ENCODE results near the gene MGRN1. TPM values are rescaled to one million over a fixed set of nuclear protein-coding genes. Genes with fewer than 3 reads are reported as not detected.

MGRN1 gene
- total and polyA plus RNA-seq, 2 experiments from 2014 or later, result 14.0 to 26.4 TPM

DNA sequence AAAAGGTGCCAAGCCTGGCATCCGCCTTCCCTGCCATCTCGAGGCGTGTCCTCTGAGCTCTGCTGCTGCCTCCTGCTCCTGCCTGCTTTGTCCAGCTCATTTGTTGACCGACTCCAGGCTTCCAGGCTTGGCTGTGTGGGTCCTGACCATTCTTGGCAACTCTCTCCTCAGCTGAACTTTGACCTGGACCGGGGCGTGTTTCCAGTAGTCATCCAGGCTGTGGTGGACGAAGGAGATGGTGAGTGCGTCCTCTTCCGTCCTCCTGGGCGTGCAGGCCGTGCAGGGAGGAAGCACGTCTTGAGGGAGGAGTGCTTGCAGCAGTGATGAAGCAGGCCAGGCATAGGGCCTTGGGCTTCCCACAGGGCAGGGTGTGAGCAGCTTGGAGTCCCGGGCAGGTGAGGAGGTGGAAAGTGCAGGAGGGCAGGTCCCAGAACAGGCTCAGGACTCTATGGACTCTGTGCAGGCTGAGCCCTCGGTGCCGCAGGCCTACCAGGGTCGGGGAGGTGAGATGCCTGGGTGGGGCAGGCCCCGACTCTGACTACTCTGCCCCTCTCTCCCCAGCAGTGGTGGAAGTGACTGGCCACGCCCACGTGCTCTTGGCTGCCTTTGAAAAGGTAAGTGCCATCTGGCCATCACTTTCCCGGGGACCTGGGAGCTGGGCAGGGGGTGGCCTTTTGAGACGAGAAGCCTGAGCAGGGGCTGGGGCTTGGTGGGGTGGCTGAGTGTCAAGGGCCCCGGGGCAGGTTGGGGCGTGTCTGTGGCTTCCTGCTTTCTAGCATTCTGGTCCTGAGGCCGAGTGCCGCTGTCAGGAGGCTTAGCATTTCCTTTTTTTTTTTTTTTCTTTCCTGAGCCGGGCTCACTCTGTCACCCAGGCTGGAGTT lies 40.2 kb downstream of the MGRN1 start:
- no peaks in the 10 kb centered on the region for H4K20me1 ChIP-seq (ENCODE audit: insufficient read depth)

DNA sequence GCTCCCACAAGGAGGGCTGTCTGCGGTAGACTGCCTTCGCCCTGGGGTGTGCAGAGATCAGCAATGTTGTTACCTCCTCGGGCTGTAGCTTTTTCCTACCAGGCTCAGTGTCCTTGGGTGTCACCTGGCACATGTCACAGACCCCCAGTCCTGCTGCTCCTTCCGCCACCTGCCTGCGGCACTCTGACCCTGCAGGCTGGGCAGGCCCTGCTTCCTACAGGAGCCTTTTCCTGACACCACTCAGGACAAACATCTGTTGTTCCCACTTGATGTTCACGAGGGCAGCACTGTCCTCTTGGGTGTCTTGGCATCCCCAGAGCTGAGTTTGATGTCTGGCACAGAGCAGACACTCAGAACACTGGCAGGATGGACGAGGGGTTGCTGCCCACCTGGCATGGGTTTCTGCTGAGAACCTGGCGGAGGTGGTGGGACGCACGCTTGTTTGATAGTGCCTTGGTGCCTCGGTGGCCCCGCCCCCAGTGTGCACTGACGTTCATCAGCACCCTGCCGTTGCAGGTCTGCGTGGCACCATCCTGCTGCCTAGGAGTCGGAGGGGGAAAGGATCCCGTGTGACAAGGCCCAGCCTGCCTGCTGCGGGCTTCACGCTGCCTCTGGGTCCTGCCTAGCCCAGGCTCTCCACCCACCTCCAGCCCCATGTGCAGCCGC lies 42.0 kb downstream of the MGRN1 start:
- Histone ChIP-seq H3K27ac (no peak overlapping the region), H3K9ac (no peak overlapping the region), H3K4me3 (no peak overlapping the region), H3K4me2 (ENCODE audit: unreplicated experiment) (no peak overlapping the region), H3K4me1 (ENCODE audit: insufficient read depth) (no peaks in the 10 kb centered on the region), H3K36me3 (ENCODE audit: low read depth) (peaks cover 21% of the 10 kb centered on the region), H3K9me3 (ENCODE audit: low read depth) (no peaks in the 10 kb centered on the region), H2AFZ (no peak overlapping the region), H4K20me1 (ENCODE audit: insufficient read depth) (no peaks in the 10 kb centered on the region), H3K79me2 (ENCODE audit: insufficient read depth) (peaks cover 14% of the 10 kb centered on the region), H3F3A (ENCODE audit: insufficient read depth) (no peaks in the 10 kb centered on the region), H3K27me3 (replicated peaks; ENCODE audit: insufficient read depth) (no peaks in the 10 kb centered on the region), H3K9me2 (ENCODE audit: insufficient read depth) (no peaks in the 10 kb centered on the region)
- no peak for DNase-seq
- no peak for TF ChIP-seq EZH2 (IDR thresholded peaks at IDR 0.05; ENCODE audit: insufficient read depth, poor library complexity, severe bottlenecking)
- no peak for TF ChIP-seq EZH2phosphoT487 (IDR thresholded peaks at IDR 0.05; ENCODE audit: insufficient read depth, low read depth)
- in situ Hi-C loops (cut with MboI), result no loop called here
- WGBS, 2 experiments (ENCODE audit: low coverage in 1 of 2, low lambda C conversion rate in 2 of 2, missing lambda C conversion rate in 2 of 2), result 89 to 90% methylated on average over 20 of the region's 20 CpGs

More for the DNA sequence above, 40.2 kb downstream of the MGRN1 start:
- no peak overlapping the region for H3K9ac ChIP-seq
- peaks cover 23% of the 10 kb centered on the region for H3K79me2 ChIP-seq (ENCODE audit: insufficient read depth)
- no peaks in the 10 kb centered on the region for H3K9me2 ChIP-seq (ENCODE audit: insufficient read depth)
- H3F3A ChIP-seq (ENCODE audit: insufficient read depth), result no peaks in the 10 kb centered on the region
- H3K27me3 ChIP-seq (replicated peaks; ENCODE audit: insufficient read depth), result no peaks in the 10 kb centered on the region
- H3K4me1 ChIP-seq (ENCODE audit: insufficient read depth), result no peaks in the 10 kb centered on the region
- peaks cover 17% of the 10 kb centered on the region for H3K36me3 ChIP-seq (ENCODE audit: low read depth)
- TF ChIP-seq EZH2 (IDR thresholded peaks at IDR 0.05; ENCODE audit: insufficient read depth, poor library complexity, severe bottlenecking) (no peak), EZH2phosphoT487 (IDR thresholded peaks at IDR 0.05; ENCODE audit: insufficient read depth, low read depth) (no peak)
- no peaks in the 10 kb centered on the region for H3K9me3 ChIP-seq (ENCODE audit: low read depth)
- no peak for DNase-seq
- no peak overlapping the region for H3K27ac ChIP-seq
- no peak overlapping the region for H3K4me2 ChIP-seq (ENCODE audit: unreplicated experiment)
- H2AFZ ChIP-seq, result no peak overlapping the region
- 83 to 87% methylated on average over 25 to 26 of the region's 26 CpGs for WGBS, 2 experiments (ENCODE audit: low coverage in 1 of 2, low lambda C conversion rate in 2 of 2, missing lambda C conversion rate in 2 of 2)
- H3K4me3 ChIP-seq, result no peak overlapping the region
- in situ Hi-C loops (cut with MboI), result no loop called here

DNA sequence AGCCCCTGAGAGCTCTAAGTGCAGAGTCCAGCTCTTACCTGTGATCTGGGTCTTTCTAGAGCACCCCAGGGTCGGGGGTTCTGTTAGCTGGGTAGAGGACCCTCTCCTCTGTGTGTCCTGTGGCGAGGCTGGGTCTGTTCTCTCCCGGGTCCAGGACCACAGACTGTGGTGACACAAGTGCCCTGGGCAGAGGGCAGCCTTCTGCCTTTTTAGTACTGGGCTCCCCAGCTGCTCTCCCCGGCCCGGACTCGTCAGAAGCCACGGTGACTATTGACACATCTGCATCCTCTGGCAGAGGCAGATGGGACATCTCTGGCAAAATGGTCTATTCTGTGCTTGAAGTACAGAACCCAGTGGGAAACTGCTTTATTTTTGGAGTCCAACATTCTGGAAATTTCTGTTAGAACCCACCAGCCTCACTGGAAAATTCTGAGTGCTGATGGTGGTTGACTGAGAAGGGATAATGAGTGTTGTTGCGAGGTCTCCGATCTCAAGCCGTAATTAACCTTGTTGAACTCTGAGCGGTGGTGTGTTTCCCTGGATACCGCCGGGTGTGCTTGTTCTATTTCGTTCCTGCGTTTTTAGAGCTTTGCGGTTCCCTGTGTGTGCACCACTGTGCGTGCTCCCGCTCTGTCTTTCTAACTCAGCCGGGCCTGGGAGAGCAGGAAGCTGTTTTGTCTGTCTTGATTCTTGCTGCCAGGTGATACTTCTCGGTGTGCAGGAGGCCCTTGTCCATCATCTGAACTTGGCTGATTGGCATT lies 42.8 kb downstream of the MGRN1 start:
- Histone ChIP-seq H3F3A (ENCODE audit: insufficient read depth) (no peaks in the 10 kb centered on the region), H3K4me1 (ENCODE audit: insufficient read depth) (no peaks in the 10 kb centered on the region), H4K20me1 (ENCODE audit: insufficient read depth) (no peaks in the 10 kb centered on the region), H2AFZ (no peak overlapping the region), H3K27ac (no peak overlapping the region), H3K9me2 (ENCODE audit: insufficient read depth) (no peaks in the 10 kb centered on the region), H3K79me2 (ENCODE audit: insufficient read depth) (peaks cover 13% of the 10 kb centered on the region; the same call in 1 of the 2 replicates), H3K4me3 (no peak overlapping the region), H3K4me2 (ENCODE audit: unreplicated experiment) (no peak overlapping the region), H3K36me3 (ENCODE audit: low read depth) (peaks cover 21% of the 10 kb centered on the region), H3K9me3 (ENCODE audit: low read depth) (no peaks in the 10 kb centered on the region), H3K9ac (no peak overlapping the region), H3K27me3 (replicated peaks; ENCODE audit: insufficient read depth) (no peaks in the 10 kb centered on the region)
- in situ Hi-C loops (cut with MboI), result no loop called here
- 94 to 95% methylated on average over 20 of the region's 20 CpGs for WGBS, 2 experiments (ENCODE audit: low coverage in 1 of 2, low lambda C conversion rate in 2 of 2, missing lambda C conversion rate in 2 of 2)
- TF ChIP-seq EZH2phosphoT487 (IDR thresholded peaks at IDR 0.05; ENCODE audit: insufficient read depth, low read depth), result no peak
- TF ChIP-seq EZH2 (IDR thresholded peaks at IDR 0.05; ENCODE audit: insufficient read depth, poor library complexity, severe bottlenecking), result no peak
- DNase-seq, result no peak

DNA sequence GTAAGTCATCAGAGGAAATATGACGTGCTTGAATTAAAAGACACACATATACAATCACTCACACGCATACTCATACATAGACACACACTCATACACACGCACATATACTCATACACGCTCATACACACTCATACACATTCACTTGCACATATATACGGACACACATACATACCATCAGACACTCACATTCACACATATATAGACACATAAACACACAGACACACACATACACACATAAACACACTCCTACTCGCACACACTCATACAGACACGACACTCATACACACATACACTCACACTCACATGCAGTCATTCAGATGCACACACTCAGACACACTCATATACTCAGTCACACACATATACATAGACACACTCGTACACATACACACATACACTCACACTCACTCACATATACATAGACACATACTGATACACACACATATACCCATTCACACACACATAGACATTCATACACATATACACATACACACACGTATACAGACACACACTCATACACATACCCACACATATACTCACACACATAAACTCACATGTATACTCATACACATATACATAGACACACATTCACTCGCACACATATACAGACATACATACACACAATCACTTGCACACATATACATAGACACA lies 43.8 kb downstream of the MGRN1 start:
- Histone ChIP-seq H2AFZ (no peak overlapping the region), H3K27me3 (replicated peaks; ENCODE audit: insufficient read depth) (no peaks in the 10 kb centered on the region), H3K36me3 (ENCODE audit: low read depth) (peaks cover 21% of the 10 kb centered on the region), H3K9me2 (ENCODE audit: insufficient read depth) (no peaks in the 10 kb centered on the region), H4K20me1 (ENCODE audit: insufficient read depth) (no peaks in the 10 kb centered on the region), H3K79me2 (ENCODE audit: insufficient read depth) (peaks cover 3% of the 10 kb centered on the region; the same call in 1 of the 2 replicates), H3K4me3 (no peak overlapping the region), H3K4me1 (ENCODE audit: insufficient read depth) (no peaks in the 10 kb centered on the region), H3K9ac (no peak overlapping the region), H3K4me2 (ENCODE audit: unreplicated experiment) (no peak overlapping the region), H3F3A (ENCODE audit: insufficient read depth) (no peaks in the 10 kb centered on the region), H3K9me3 (ENCODE audit: low read depth) (no peaks in the 10 kb centered on the region), H3K27ac (no peak overlapping the region)
- DNase-seq, result no peak
- 88 to 89% methylated on average over 10 of the region's 10 CpGs for whole genome bisulfite sequencing, 2 experiments (ENCODE audit: low coverage in 1 of 2, low lambda C conversion rate in 2 of 2, missing lambda C conversion rate in 2 of 2)
- in situ Hi-C loops (cut with MboI), result no loop called here
- TF ChIP-seq EZH2 (IDR thresholded peaks at IDR 0.05; ENCODE audit: insufficient read depth, poor library complexity, severe bottlenecking) (no peak), EZH2phosphoT487 (IDR thresholded peaks at IDR 0.05; ENCODE audit: insufficient read depth, low read depth) (no peak)

Measured in GM23248 (cell line).